ENCODE measurements around the gene METTL24. TPM values are rescaled to one million over a fixed set of nuclear protein-coding genes. Genes with fewer than 3 reads are reported as not detected.

METTL24 gene
- total and polyA plus RNA-seq, 10 of the 15 experiments (the other 5 are each of a cell fraction or from before 2014, with no cell fraction given): 0.20 TPM; not detected in 9

- H3K27ac ChIP-seq (ENCODE audit: control insufficient read depth, insufficient read depth): no peak overlapping the region
- ChIA-PET POLR2A (no interaction called here), RAD21 (ENCODE audit: unreplicated experiment) (no interaction called here), SMC1A (ENCODE audit: uncharacterized antibody, unreplicated experiment) (interaction anchor here (0.8 to 1.9 kb wide), 5 partner anchors 8 to 20 kb away, joined by 3 to 6 read pairs (median 4); no protein-coding TSS in a partner anchor), CTCF (interaction anchor here (1.0 kb wide), 1 partner anchor 16 kb away, joined by 3 read pairs; no protein-coding TSS in a partner anchor)
- H3K4me2 ChIP-seq (ENCODE audit: control insufficient read depth, insufficient read depth): no peak overlapping the region
- H3K27me3 ChIP-seq (replicated peaks in 1 of 2; ENCODE audit: control insufficient read depth in 2 of 2, insufficient read depth in 2 of 2, low read length in 1 of 2): no peaks in the 10 kb centered on the region
- H3K79me2 ChIP-seq (ENCODE audit: control insufficient read depth, insufficient read depth, low read length): peaks cover 4% of the 10 kb centered on the region
- H3K9ac ChIP-seq (ENCODE audit: control insufficient read depth, insufficient read depth, low read length): no peak overlapping the region
- H2AFZ ChIP-seq (ENCODE audit: control insufficient read depth, low read depth, low read length): no peak overlapping the region
- BruUV-seq (replicated peaks): no TSS peak
- 97% methylated on average over 3 of the region's 3 CpGs for WGBS (ENCODE audit: insufficient coverage, insufficient replicate concordance, low lambda C conversion rate, missing lambda C conversion rate)
- ATAC-seq: no peak
- H3K4me3 ChIP-seq: no peak overlapping the region
- no peak for DNase-seq (ENCODE audit: low read depth, low spot score)
- H3K4me1 ChIP-seq (ENCODE audit: control insufficient read depth, insufficient read depth, low read length): peaks cover 9% of the 10 kb centered on the region
- no peaks in the 10 kb centered on the region; a peak in 1 of 4 replicates for H3K36me3 ChIP-seq (ENCODE audit: control insufficient read depth in 2 of 2, insufficient read depth in 2 of 2, low read length in 1 of 2)
- intact Hi-C loops (cut with micrococcal nuclease; ENCODE audit: unreplicated experiment) (no loop called here), in situ Hi-C loops (cut with MboI) (no loop called here)
- H3K9me3 ChIP-seq (replicated peaks; ENCODE audit: control insufficient read depth, insufficient read depth, low read length): no peaks in the 10 kb centered on the region
- FAIRE-seq: no peak
- H4K20me1 ChIP-seq (ENCODE audit: control insufficient read depth, insufficient read depth): no peaks in the 10 kb centered on the region
- TF ChIP-seq TBL1XR1 (IDR thresholded peaks at IDR 0.05; ENCODE audit: low read depth, low read length): no peak
- no peak for TF ChIP-seq EED (IDR thresholded peaks at IDR 0.05; ENCODE audit: low read depth)
- TF ChIP-seq MXI1 (IDR thresholded peaks at IDR 0.05; ENCODE audit: low read depth, low read length): no peak
- TF ChIP-seq, protein P1, sequence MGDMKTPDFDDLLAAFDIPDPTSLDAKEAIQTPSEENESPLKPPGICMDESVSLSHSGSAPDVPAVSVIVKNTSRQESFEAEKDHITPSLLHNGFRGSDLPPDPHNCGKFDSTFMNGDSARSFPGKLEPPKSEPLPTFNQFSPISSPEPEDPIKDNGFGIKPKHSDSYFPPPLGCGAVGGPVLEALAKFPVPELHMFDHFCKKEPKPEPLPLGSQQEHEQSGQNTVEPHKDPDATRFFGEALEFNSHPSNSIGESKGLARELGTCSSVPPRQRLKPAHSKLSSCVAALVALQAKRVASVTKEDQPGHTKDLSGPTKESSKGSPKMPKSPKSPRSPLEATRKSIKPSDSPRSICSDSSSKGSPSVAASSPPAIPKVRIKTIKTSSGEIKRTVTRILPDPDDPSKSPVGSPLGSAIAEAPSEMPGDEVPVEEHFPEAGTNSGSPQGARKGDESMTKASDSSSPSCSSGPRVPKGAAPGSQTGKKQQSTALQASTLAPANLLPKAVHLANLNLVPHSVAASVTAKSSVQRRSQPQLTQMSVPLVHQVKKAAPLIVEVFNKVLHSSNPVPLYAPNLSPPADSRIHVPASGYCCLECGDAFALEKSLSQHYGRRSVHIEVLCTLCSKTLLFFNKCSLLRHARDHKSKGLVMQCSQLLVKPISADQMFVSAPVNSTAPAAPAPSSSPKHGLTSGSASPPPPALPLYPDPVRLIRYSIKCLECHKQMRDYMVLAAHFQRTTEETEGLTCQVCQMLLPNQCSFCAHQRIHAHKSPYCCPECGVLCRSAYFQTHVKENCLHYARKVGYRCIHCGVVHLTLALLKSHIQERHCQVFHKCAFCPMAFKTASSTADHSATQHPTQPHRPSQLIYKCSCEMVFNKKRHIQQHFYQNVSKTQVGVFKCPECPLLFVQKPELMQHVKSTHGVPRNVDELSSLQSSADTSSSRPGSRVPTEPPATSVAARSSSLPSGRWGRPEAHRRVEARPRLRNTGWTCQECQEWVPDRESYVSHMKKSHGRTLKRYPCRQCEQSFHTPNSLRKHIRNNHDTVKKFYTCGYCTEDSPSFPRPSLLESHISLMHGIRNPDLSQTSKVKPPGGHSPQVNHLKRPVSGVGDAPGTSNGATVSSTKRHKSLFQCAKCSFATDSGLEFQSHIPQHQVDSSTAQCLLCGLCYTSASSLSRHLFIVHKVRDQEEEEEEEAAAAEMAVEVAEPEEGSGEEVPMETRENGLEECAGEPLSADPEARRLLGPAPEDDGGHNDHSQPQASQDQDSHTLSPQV (IDR thresholded peaks at IDR 0.05): no peak
- TF ChIP-seq NFYB (IDR thresholded peaks at IDR 0.05; ENCODE audit: insufficient read depth, low read depth, low read length): no peak
- TF ChIP-seq BACH1 (IDR thresholded peaks at IDR 0.05; ENCODE audit: borderline replicate concordance): no peak
- no peak for TF ChIP-seq MTA2 (IDR thresholded peaks at IDR 0.05; ENCODE audit: low read depth)
- TF ChIP-seq CUX1 (IDR thresholded peaks at IDR 0.05; ENCODE audit: insufficient replicate concordance, low read depth, low read length): no peak
- TF ChIP-seq, protein P2, sequence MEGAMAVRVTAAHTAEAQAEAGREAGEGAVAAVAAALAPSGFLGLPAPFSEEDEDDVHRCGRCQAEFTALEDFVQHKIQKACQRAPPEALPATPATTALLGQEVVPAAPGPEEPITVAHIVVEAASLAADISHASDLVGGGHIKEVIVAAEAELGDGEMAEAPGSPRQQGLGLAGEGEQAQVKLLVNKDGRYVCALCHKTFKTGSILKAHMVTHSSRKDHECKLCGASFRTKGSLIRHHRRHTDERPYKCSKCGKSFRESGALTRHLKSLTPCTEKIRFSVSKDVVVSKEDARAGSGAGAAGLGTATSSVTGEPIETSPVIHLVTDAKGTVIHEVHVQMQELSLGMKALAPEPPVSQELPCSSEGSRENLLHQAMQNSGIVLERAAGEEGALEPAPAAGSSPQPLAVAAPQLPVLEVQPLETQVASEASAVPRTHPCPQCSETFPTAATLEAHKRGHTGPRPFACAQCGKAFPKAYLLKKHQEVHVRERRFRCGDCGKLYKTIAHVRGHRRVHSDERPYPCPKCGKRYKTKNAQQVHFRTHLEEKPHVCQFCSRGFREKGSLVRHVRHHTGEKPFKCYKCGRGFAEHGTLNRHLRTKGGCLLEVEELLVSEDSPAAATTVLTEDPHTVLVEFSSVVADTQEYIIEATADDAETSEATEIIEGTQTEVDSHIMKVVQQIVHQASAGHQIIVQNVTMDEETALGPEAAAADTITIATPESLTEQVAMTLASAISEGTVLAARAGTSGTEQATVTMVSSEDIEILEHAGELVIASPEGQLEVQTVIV (IDR thresholded peaks at IDR 0.05; ENCODE audit: borderline replicate concordance, partially characterized antibody): no peak
Measured at GRCh38 chr6:110201151-110201884, 156.8 kb downstream of the METTL24 start.

All from GM12878 (cell line).